K562 (cell line): Measurements from ENCODE around the gene TRAF7. TPM values are rescaled to one million over a fixed set of nuclear protein-coding genes. Genes with fewer than 3 reads are reported as not detected.

ENCODE experiments used
- CCNT2 ChIP-seq: IDR thresholded peaks from 2 replicates; pipeline ENCODE4 v1.6.1; 2011; ENCODE audit warnings: borderline replicate concordance, low read depth, mild to moderate bottlenecking, moderate library complexity, mixed read lengths, low read length; ENCODE audit not compliant: insufficient read length; ENCODE audit errors: extremely low read depth
- GATAD2A ChIP-seq: fragments of 450-650 bp; IDR thresholded peaks from 2 replicates; pipeline ENCODE4 v1.6.1; 2017
- HDAC6 ChIP-seq: IDR thresholded peaks from 2 replicates; pipeline ENCODE4 v1.6.1; 2012; ENCODE audit warnings: low read depth, mild to moderate bottlenecking, control low read depth, inconsistent platforms, low read length, moderate library complexity
- HMG20B ChIP-seq: fragments of 250-450 bp; sonication (Bioruptor Pico); IDR thresholded peaks from 2 replicates; pipeline ENCODE4 v1.5.0; 2021; ENCODE audit warnings: mild to moderate bottlenecking
- HNRNPL ChIP-seq: fragments of 200-400 bp; formaldehyde crosslinking; IDR thresholded peaks from 2 replicates; pipeline ENCODE4 v1.6.1; 2017; ENCODE audit warnings: low read depth, mild to moderate bottlenecking, low read length
- NONO ChIP-seq, 2 experiments: fragments of 200-400 bp in 1 of 2; fragments of 450-650 bp in 1 of 2; formaldehyde crosslinking in 1 of 2; IDR thresholded peaks; 2 replicates each; pipeline ENCODE4 v1.6.1; 2017; ENCODE audit warnings: low read depth in 2 of 2, mild to moderate bottlenecking in 2 of 2, moderate library complexity in 2 of 2, low read length in 1 of 2
- PYGO2 ChIP-seq: fragments of 450-650 bp; IDR thresholded peaks from 2 replicates; pipeline ENCODE4 v1.6.1; 2016; ENCODE audit warnings: mild to moderate bottlenecking, missing genetic modification characterization, moderate library complexity, missing compliant biosample characterization
- TCF7 ChIP-seq: sonication (generic); IDR thresholded peaks from 2 replicates; pipeline ENCODE4 v1.6.1; 2016; ENCODE audit warnings: antibody characterized with exemption, borderline replicate concordance
- ZNF318 ChIP-seq, 2 experiments: fragments of 450-650 bp; IDR thresholded peaks; 2 replicates each; pipeline ENCODE4 v1.6.1; 2016; ENCODE audit warnings: mild to moderate bottlenecking in 2 of 2, borderline replicate concordance in 1 of 2, low read depth in 1 of 2, moderate library complexity in 1 of 2
- ZNF79 ChIP-seq: fragments of 250-450 bp; sonication (Bioruptor Pico); IDR thresholded peaks from 2 replicates; pipeline ENCODE4 v1.4.0; 2020; ENCODE audit warnings: low read depth, mild to moderate bottlenecking, moderate library complexity
- polyA plus RNA-seq, 8 experiments: library from polyadenylated mRNA; depleted of rRNA in 4 of 8; stranded (reverse) in 5 of 8; unstranded in 3 of 8; fragments of >200 nt; fragmentation: Nextera tagmentation in 2 of 8; fragmentation: Illumina TruSeq in 1 of 8; extraction: Ambion mirVana in 2 of 8; extraction: Trizol in 1 of 8; gene quantifications; 2 replicates each; pipeline versions ENCODE4 v1.2.1 to v1.2.3, GENCODE V29; 2011 to 2014; ENCODE audit warnings: inconsistent platforms in 1 of 8, missing spikeins in 1 of 8
- total RNA-seq, 7 experiments: library from RNA; depleted of rRNA in 6 of 7; stranded (reverse); fragments of >200 nt in 6 of 7; fragmentation: Illumina TruSeq in 2 of 7; extraction: Trizol in 2 of 7; gene quantifications; 2 replicates each; pipeline versions ENCODE4 v1.2.1 to v1.2.3, GENCODE V29; 2011 to 2021; ENCODE audit warnings: low replicate concordance in 1 of 7
- TF ChIP-seq, protein P1 (sequence below): IDR thresholded peaks from 2 replicates; pipeline ENCODE4 v1.6.1; 2011; ENCODE audit not compliant: insufficient read length; ENCODE audit errors: extremely low read depth
- TF ChIP-seq, protein P2 (sequence below): fragments of 200-800 bp; sonication (Bioruptor generic); IDR thresholded peaks from 2 replicates; pipeline ENCODE4 v1.6.1; 2016; ENCODE audit warnings: missing genetic modification characterization, missing compliant biosample characterization

Gene TRAF7
- total and polyA plus RNA-seq, 9 of the 15 experiments (the other 6 are each of a cell fraction or from before 2014, with no cell fraction given) = 1.1 to 113 (median 41.6) TPM

GRCh38 chr16:2223221-2223941 lies 67.8 kb downstream of the TRAF7 start, which contains the start of gene E4F1 (continued):
- TF ChIP-seq ZNF318 (IDR thresholded peaks at IDR 0.05; ENCODE audit: borderline replicate concordance in 1 of 2, low read depth in 1 of 2) (no peak), ZNF79 (CRISPR knock-in tag) (no peak), HMG20B (CRISPR knock-in tag) (no peak), TCF7 (no peak), GATAD2A (0 out of 2 replicates have a peak, but pooled peaks have one; percentile 16), NONO (IDR thresholded peaks at IDR 0.05; ENCODE audit: low read depth in 2 of 2, low read length in 1 of 2) (peak in 1 of 2 experiments; percentile 93; a peak in 2 of 4 replicates), PYGO2 (tag) (no peak), HNRNPL (peak; percentile 85), CCNT2 (peak; percentile 42), HDAC6 (no peak)
- TF ChIP-seq, protein P1, sequence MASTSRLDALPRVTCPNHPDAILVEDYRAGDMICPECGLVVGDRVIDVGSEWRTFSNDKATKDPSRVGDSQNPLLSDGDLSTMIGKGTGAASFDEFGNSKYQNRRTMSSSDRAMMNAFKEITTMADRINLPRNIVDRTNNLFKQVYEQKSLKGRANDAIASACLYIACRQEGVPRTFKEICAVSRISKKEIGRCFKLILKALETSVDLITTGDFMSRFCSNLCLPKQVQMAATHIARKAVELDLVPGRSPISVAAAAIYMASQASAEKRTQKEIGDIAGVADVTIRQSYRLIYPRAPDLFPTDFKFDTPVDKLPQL = no peak
- TF ChIP-seq, protein P2, sequence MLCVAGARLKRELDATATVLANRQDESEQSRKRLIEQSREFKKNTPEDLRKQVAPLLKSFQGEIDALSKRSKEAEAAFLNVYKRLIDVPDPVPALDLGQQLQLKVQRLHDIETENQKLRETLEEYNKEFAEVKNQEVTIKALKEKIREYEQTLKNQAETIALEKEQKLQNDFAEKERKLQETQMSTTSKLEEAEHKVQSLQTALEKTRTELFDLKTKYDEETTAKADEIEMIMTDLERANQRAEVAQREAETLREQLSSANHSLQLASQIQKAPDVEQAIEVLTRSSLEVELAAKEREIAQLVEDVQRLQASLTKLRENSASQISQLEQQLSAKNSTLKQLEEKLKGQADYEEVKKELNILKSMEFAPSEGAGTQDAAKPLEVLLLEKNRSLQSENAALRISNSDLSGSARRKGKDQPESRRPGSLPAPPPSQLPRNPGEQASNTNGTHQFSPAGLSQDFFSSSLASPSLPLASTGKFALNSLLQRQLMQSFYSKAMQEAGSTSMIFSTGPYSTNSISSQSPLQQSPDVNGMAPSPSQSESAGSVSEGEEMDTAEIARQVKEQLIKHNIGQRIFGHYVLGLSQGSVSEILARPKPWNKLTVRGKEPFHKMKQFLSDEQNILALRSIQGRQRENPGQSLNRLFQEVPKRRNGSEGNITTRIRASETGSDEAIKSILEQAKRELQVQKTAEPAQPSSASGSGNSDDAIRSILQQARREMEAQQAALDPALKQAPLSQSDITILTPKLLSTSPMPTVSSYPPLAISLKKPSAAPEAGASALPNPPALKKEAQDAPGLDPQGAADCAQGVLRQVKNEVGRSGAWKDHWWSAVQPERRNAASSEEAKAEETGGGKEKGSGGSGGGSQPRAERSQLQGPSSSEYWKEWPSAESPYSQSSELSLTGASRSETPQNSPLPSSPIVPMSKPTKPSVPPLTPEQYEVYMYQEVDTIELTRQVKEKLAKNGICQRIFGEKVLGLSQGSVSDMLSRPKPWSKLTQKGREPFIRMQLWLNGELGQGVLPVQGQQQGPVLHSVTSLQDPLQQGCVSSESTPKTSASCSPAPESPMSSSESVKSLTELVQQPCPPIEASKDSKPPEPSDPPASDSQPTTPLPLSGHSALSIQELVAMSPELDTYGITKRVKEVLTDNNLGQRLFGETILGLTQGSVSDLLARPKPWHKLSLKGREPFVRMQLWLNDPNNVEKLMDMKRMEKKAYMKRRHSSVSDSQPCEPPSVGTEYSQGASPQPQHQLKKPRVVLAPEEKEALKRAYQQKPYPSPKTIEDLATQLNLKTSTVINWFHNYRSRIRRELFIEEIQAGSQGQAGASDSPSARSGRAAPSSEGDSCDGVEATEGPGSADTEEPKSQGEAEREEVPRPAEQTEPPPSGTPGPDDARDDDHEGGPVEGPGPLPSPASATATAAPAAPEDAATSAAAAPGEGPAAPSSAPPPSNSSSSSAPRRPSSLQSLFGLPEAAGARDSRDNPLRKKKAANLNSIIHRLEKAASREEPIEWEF (CRISPR knock-in tag) = no peak
